Esophagus mucosa (tissue), 1 donor: ENCODE data around the gene BTG2. TPM values are rescaled to one million over a fixed set of nuclear protein-coding genes. Genes with fewer than 3 reads are reported as not detected.
A peak's percentile ranks its signal among the peaks of the same experiment; 100 is the strongest.
"Not testable (repeated sequence)": the region's sequence is repeated elsewhere in the genome, so short reads cannot be mapped to it uniquely, and the experiment has no call there.

Experiments used
- ATAC-seq: fragments of 200-7000 bp; cut with Tn5 transposase; one replicate; pipeline ENCODE4 v1.9.1; 2020
- total RNA-seq: library from RNA; stranded (reverse); gene quantifications from one replicate; pipeline ENCODE4 v1.2.4, GENCODE V29; 2023
- donor health status: DM: yes; HTN: yes; CAD: no.

The BTG2 gene
- total RNA-seq, 1 donor from 2014 or later = 22.6 TPM

GRCh38 chr1:203295796-203296195 is 9.5 kb upstream of the BTG2 start:
- ATAC-seq = no peak

DNA sequence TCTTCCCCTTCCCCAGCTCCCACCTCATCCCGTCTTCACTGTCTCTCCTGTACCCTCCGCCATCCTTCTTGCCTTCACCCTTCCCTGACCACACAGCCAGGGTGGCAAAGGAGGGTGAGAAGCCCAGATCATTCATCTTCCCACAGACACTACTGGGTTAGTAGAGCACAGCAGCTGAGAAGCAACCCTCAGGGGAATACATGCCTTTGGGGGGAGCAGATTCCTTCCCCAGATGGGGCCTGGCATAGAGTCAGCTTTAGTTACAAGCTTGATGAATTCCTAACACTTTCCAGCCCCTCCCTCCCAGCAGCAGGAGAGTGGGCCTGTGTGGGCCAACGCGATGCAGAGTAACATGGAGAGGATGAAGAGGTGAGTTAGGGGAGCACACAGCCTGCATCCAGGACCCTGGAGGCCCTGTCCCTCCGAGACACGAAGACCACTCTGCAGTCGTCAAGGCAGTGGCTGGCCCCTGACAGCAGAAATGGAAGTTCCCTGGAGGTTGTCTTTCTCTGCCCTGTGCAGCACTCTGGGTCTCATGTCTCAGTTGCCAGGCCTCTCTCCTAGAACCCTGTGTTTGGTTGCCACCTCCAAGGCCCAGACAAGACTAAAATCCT is 8.8 kb upstream of the BTG2 start:
- no peak for ATAC-seq

GRCh38 chr1:203299169-203299568 is 6.2 kb upstream of the BTG2 start:
- ATAC-seq = peak; percentile 5

DNA sequence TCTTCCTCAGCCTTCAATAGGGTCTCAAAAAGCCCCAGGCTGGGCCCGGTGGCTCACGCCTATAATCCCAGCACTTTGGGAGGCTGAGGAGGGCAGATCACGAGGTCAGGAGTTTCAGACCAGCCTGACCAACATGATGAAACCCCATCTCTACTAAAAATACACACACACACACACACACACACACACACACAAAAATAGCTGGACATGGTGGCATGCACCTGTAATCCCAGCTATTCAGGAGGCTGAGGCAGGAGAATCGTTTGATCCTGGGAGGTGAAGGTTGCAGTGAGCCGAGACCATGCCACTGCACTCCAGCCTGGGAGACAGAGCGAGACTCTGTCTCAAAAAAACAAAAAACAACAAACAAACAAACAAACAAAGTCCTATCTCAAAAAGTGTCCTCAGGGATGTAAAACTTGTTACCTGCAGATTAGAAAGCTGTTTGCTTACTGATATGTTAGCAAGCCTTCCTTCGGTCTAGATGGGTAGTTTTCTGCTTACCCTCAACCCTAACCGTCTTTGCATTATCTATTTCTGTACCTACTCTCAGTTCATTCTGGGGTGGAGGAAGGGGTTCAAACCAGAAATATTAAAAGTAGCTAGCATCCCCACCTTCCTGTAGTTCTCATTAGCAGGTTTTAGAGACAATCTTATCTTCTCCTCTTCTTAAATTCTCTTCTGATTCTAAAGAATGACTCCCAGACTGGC is 5.4 kb upstream of the BTG2 start:
- not testable (repeated sequence) for ATAC-seq

GRCh38 chr1:203300441-203301330 is 4.6 kb upstream of the BTG2 start:
- no peak for ATAC-seq

DNA sequence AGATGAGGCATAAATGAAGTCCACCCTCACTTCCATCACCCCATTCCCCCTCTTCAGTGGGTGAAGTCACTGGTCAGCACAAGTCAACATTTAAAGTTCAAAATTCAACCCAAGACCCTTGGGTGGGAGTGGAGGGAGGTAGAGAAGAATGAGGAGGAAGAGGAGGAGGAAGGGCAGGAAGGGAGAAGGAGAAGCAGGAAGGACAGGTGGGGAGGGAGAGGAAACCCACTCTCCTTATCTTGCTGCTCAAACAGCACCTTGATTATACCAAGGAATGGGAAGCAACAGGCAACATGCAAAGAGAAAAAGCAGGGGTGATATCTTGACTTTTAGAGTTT is 4.0 kb upstream of the BTG2 start:
- ATAC-seq = no peak

DNA sequence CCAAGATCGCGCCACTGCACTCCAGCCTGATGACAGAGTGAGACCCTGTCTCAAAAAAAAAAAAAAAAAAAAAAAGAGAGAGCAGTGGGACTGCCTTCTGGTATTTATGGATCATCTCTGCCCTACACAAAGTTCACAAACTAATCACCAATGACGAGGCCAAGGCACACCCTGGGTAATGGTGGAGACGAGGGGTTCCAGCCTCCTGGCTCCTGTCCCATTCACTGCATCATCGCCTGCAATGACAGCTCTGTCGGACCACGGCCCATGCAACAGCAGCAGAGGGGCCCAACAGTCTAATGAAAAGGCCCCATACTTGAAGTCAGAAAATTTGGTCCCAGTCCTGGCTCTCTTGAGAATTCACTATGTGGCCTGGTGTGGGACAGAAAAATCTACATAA is 2.9 kb upstream of the BTG2 start:
- ATAC-seq = no peak

DNA sequence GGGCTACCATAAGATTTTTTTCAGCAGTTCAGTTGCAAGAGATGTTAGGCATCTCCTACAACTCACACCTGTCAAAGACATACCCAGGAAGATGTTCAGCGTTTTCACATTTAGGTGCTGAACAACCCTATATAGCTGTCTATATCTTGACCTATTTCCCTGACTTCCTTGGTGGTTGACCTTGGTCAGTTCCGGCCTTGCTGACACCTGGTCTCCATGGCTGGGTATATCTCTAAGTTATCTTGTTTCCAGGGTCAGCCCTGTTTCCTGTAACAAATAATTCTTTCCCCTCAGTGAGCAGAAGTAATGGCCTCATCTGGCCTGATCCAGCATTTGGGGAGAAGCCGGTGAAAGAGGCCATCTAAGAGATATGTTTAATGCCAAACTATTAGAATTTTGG is 2.4 kb upstream of the BTG2 start:
- ATAC-seq = no peak

GRCh38 chr1:203304391-203304918 is 864 bp upstream of the BTG2 start:
- no peak for ATAC-seq

DNA sequence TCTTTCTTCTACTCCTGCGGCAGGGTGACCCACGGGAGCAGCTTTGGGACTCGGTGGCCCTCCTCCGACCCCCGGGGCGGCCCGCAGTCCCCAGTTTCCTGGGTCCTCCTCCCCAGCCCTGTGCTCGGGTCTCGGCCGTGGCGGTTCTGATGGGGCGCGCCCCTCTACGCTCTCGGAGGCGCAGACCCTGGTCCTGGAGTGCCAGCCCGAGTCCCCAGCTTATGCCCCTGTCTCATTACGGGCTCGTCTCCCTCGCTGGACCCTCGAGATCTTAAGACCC is 430 bp downstream of the BTG2 start:
- peak; percentile 19 for ATAC-seq

- peak; percentile 62 for ATAC-seq
These were observed 1.0 kb downstream of the BTG2 start for GRCh38 chr1:203306089-203306964.

GRCh38 chr1:203306965-203307541 is 1.7 kb downstream of the BTG2 start:
- no peak for ATAC-seq

- ATAC-seq = no peak
These were observed 2.4 kb downstream of the BTG2 start for GRCh38 chr1:203307641-203308126.

- ATAC-seq = no peak
These were observed 3.1 kb downstream of the BTG2 start for GRCh38 chr1:203308328-203308922.

DNA sequence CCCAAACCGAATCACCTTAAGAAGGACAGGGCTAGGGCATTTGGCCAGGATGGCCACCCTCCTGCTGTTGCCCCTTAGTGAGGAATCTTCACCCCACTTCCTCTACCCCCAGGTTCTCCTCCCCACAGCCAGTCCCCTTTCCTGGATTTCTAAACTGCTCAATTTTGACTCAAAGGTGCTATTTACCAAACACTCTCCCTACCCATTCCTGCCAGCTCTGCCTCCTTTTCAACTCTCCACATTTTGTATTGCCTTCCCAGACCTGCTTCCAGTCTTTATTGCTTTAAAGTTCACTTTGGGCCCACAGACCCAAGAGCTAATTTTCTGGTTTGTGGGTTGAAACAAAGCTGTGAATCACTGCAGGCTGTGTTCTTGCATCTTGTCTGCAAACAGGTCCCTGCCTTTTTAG is 3.6 kb downstream of the BTG2 start:
- ATAC-seq = no peak

DNA sequence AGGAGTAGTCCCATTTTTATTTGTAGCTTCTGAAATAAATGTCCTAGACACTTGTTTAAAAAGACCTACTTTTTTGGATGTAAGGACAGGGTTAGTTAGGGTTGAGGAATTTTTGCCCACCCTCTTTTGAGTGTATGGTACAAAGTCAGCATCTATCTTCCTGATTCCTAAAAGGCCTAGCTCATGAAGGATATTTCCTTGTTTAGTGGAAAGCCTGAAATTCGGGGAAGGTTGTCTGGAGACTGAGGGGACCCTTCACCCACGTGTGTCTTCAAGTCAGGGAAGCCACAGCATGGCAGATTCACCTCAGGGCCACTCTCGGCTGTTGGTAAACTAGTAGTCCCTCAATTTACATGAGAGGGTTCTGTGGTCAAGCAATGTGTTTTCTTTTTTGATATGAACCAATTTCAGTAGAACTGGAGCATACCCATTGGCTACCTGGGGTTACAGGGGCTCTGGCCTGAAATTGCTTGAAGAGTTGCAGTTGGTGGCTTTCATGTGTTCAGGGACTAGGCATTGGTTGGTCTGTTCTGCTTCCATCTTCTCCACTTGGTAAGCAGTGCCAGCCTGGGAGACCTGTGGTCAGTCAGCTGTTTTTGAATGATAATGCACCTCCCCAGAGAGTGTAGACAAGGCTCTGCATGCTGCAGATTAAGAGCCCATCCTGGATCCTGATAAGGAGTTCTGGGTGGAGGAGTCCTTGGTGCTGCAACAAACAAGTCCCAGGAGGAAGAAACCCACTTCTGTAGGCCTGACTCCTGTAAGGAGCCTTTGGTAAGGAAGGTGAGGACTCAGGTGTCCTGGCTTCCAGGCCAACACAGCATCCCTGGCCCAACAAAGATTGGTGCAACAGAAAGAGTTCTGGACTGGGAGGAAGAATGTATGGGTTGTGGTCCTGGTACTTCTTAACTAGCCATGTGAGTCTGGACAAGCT is 6.3 kb downstream of the BTG2 start:
- ATAC-seq = no peak

DNA sequence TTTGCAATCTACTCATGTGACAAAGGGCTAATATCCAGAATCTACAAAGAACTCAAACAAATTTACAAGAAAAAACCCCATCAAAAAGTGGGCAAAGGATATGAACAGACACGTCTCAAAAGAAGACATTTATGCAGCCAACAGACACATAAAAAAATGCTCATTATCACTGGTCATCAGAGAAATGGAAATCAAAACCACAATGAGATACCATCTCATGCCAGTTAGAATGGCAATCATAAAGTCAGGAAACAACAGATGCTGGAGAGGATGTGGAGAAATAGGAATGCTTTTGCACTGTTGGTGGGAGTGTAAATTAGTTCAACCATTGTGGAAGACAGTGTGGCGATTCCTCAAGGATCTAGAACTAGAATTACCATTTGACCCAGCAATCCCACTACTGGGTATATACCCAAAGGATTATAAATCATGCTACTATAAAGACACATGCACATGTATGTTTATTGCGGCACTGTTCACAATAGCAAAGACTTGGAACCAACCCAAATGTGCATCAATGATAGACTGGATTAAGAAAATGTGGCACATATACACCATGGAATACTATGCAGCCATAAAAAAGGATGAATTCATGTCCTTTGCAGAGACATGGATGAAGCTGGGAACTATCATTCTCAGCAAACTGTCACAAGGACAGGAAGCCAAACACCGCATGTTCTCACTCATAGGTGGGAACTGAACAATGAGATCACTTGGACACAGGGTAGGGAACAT is 8.9 kb downstream of the BTG2 start:
- ATAC-seq = not testable (repeated sequence)

DNA sequence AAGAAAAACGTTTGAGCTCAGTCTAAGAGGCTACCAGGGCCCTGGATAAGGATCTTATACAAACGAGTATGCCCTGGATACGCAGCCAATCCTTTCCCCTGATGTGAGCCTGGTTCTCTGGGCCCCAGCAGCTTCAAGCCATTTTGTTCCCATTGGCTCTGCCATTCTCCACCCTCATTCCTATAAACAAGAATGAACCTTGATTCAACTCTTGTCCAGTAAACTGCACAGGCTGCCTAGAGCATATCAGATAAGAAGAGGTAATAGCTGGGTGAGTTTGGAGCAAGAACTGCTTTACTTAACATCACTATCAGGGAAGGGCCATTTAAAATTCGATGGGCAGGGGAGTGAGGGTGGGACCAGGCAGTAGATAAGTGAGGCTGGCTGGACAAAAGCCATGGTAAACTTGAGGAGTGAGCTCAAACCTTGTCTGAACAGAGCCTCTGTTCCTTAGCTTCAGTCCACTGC is 11.3 kb downstream of the BTG2 start:
- no peak for ATAC-seq

- ATAC-seq = no peak
These were observed 12.3 kb downstream of the BTG2 start for GRCh38 chr1:203317429-203318228.
